Measurements from ENCODE around the gene PSMD1.

DNA sequence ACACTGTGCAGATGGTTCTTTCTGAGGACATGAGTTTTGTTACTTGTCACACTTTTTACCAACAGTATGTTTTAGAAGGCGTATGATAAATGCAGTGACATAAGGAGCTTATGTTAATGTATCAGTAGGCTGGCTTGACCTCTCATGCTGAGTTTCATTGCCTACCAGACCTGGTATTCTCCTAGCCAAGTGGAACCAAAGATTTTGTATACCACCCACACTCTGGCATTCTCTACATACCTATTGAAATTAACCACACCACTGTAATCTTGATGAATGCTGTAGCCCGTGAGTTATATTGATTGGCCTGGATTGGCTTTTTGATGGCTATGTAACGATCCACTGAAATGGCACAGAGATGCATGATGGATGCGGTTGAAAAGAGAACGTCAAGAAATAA, 56.8 kb downstream of the PSMD1 start:
- TF ChIP-seq EZH2 (IDR thresholded peaks at IDR 0.05; ENCODE audit: borderline replicate concordance, low read depth, low read length, severe bottlenecking) (no peak), CTCF (IDR thresholded peaks at IDR 0.05; ENCODE audit: borderline replicate concordance, extremely low read depth, low read length, poor library complexity, severe bottlenecking) (no peak)

All from DND-41 (cell line).